B cell (primary cell): ENCODE data around the gene SRRM4.

Experiments used
- CTCF ChIP-seq: fragments of 200-600 bp; IDR thresholded peaks from one replicate; pipeline ENCODE4 v1.8.0; 2022; ENCODE audit warnings: antibody characterized with exemption, mild to moderate bottlenecking
- EZH2 ChIP-seq: IDR thresholded peaks from 2 replicates; pipeline ENCODE4 v1.6.1; 2012; ENCODE audit warnings: borderline replicate concordance, low read depth, mild to moderate bottlenecking, moderate library complexity, low read length; ENCODE audit not compliant: insufficient read depth, poor library complexity, severe bottlenecking

DNA sequence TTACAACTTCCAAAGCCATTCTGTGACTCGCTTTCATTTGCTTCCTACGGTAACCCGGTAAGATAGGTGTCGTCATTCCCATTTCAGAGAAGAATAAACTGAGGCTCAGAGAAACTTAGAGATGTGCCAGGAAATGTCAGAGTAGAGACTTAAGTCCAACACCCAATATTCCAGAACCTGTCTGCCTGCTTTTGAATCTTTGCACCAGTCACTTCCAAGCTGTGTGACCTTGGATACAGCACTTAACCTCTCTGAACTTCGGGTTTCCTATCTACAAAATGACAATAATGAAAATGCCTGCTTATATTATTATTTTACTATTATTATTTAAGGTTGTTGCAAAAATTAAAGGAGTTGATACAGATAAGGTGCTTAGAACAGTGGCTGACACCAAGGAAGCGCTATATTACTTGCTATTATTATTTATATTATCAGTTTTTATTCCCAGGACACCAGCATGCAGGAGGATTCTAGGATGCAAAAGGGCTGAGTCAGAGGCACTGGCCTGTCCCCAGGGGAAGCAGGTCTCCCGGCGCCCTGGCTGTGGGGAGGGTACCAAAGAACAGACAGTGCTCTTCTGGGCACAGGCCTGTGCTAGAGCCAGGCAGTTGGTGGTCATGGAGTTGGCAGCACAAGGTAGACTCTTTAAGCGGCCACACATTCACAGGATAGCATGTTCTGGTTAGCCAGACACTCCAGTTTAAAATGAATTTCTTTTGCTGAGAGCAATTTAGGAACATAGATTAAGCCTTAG, 202.8 kb downstream of the SRRM4 start:
- no peak for TF ChIP-seq CTCF
- no peak for TF ChIP-seq EZH2
